AG08395 (cell line): ENCODE results near the gene IL3RA.
"Not testable (repeated sequence)": the region's sequence is repeated elsewhere in the genome, so short reads cannot be mapped to it uniquely, and the experiment has no call there.

Experiments
- DNase-seq: peaks from one replicate; pipeline ENCODE4 v3.0.0; 2012; ENCODE audit warnings: mixed read lengths, low spot score

The IL3RA gene

DNA sequence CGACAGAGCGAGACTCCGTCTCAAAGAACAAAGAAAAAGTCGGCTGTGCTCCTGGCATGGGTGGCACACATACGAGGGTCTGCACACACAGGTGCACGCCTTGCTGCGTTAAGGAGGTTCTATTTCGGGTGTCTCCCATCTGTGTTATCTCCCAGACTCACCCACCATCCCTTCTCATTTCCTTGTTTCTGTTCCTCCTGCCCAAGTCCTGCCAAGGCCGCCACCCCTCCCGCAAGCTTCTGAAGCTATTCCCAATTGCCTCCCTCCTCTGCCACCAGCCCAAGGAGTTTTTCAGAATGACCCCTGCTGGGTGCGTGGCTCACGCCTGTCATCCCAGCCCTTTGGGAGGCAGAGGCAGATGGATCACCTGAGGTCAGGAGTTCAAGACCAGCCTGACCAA lies 6.0 kb upstream of the IL3RA start:
- no peak for DNase-seq

DNA sequence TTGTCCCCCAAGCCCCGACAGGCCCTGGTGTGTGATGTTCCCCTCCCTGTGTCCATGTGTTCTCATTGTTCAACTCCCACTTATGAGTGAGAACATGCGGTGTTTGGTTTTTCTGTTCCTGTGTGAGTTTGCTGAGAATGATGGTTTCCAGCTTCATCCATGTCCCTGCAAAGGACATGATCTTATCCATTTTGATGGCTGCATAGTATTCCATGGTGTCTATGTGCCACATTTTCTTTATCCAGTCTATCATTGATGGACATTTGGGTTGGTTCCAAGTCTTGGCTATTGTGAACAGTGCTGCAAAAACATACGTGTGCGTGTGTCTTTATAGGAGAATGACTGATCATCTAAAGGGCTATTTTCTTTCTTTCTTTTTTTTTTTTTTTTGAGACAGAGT lies 4.2 kb upstream of the IL3RA start:
- DNase-seq = not testable (repeated sequence)

DNA sequence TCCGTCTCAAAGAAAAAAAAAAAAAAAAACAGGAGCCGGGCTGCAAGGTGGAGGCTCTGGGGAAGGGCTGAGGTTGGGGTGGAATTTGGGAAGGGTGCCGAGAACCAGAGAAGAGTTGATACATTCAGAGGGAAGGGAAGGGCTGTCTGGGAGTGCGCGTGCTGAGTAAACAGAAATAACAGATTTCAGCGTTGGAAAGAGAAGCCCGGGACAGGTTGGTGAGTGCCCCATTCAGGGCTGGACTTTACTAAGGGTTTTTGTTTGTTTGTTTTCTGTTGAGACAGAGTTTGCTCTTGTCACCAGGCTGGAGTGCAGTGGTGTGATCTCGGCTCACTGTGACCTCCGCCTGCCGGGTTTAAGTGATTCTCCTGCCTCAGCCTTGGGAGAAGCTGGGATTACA lies 1.7 kb upstream of the IL3RA start:
- DNase-seq = no peak

DNA sequence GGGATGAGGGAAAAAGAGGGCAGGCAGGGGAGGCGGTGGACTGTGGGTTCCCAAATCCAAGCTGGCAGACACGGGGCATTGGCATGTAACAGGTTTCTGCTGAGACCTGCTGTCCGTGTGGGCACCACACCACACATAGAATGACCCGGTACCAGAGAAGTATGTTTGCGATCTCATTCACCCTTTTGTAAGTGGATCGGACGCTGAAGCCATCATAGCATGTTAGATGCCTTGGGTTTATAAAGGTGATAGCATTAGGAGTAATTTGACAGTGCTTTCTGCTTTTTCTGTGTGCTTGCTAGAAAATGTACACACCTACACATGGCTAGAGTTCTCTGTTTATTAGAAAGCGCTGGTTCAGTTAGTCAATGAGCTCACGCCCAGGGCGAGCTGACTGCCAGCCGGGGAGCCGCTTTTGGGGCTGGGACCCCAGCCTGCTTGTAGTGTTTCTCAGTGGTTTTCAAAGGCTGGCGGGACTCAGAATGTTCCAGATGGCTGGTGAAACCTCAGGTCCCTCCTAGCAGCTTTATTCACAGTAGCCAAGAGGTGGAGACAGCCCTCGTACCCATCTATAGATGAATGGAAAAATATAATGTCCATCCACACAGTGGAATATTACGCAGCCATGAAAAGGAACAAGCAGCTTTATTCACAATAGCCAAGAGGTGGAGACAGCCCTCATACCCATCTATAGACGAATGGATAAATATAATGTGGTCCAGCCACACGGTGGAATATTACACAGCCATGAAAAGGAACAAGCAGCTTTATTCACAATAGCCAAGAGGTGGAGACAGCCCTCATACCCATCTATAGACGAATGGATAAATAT lies 579 bp downstream of the IL3RA start:
- no peak for DNase-seq

DNA sequence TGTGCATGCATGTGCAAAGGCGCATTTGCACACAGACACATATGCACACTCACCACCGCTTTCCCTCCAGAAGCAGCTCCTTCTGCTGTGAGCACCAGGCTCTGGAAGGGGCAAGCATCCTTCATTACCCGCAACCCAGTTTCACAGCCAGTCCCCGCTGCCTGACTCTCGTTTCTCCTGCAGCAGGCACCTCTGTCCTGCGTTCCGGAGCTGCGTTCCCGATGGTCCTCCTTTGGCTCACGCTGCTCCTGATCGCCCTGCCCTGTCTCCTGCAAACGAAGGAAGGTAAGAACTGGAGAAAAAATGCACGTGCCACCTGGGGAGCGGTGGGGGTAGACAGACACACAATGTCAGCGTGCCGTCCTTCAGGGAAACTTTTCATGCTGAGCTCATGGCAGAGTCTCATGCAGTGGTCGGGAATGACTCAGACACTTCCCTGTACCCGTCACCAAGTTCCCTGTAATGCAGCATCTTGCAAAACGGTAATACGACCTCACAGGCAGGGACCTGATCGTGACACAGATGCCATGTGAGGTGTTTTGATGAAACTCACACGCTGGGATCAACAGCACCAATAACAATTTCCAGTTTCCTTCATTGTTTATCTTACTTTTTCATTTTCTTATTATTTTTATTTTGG lies 5.1 kb downstream of the IL3RA start:
- DNase-seq = no peak

DNA sequence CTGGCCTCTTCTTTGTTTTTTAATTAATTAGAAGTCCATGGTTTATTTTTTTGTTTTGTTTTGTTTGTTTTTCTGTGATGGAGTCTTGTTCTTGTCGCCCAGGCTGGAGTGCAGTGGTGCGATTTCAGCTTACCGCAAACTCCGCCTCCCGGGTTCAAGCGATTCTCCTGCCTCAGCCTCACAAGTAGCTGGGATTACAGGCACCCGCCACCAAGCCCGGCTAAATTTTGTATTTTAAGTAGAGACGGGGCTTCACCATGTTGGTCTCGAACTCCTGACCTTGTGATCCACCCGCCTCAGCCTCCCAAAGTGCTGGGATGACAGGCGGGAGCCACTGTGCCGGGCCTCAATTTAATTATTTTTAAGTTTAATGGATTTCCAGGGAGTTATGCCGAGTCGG lies 13.0 kb downstream of the IL3RA start:
- DNase-seq = not testable (repeated sequence)

DNA sequence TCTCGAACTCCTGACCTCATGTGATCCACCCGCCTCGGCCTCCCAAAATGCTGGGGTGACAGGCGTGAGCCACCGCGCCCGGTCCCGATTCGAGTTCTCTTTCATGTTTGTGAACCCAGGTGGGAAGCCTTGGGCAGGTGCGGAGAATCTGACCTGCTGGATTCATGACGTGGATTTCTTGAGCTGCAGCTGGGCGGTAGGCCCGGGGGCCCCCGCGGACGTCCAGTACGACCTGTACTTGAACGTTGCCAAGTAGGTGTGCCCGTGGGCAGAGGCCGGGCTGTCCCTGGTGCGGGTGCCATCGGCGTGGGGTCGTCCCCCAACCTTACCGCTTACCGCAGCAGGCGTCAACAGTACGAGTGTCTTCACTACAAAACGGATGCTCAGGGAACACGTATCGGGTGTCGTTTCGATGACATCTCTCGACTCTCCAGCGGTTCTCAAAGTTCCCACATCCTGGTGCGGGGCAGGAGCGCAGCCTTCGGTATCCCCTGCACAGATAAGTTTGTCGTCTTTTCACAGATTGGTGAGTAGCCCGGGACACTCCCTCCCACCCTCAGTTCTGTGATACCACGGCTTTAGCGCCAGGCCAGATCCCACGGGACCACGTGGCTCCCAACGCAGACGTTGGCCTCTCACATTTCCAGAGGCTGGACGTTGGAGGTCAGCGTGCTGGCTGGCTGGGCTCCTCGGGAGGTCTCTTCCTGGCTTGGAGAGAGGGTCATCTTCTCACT lies 15.6 kb downstream of the IL3RA start:
- no peak for DNase-seq

DNA sequence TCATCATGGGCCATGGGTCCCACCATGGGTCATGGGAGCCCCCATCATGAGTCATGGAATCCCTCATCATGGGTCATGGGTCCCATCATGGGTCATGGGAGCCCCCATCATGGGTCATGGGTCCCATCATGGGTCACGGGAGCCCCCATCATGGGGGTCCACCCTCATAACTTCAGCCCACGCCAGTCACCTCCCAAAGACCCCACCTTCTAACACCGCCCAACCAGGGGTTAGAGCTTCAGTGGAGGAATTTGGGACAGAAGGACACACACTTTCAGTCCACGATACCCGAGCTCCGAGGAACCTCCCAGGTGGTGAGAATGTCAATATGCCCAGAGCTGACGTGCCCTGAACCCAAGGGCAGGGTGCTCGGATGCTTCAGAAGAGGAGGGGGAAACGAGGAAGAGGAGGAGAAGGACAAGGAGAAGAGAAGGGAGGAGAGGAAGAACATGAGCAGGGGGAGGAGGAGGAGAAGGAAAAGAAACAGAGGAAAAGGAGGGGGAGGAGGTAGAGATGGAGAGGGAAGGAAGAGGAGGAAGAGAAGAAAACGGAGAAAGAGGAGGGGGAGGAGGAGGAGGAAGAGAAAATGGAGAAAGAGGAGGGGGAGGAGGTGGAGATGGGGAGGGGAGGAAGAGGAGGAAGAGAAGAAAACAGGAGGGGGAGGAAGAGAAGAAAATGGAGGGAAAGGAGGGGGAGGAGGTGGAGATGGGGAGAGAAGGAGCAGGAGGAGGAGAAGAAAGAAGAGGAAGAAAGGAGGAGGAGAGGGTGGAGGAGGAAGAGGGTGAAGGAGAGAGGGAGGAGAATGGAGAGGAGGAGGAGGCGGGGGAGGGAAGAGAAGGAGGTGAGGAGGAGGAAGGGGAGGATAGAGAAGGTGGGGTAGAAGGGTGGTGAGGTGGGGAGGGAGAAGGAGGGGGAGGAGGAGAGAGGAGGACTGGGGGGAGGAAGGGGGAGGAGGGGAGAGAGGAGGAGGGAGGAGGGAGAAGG lies 17.7 kb downstream of the IL3RA start:
- DNase-seq = no peak

DNA sequence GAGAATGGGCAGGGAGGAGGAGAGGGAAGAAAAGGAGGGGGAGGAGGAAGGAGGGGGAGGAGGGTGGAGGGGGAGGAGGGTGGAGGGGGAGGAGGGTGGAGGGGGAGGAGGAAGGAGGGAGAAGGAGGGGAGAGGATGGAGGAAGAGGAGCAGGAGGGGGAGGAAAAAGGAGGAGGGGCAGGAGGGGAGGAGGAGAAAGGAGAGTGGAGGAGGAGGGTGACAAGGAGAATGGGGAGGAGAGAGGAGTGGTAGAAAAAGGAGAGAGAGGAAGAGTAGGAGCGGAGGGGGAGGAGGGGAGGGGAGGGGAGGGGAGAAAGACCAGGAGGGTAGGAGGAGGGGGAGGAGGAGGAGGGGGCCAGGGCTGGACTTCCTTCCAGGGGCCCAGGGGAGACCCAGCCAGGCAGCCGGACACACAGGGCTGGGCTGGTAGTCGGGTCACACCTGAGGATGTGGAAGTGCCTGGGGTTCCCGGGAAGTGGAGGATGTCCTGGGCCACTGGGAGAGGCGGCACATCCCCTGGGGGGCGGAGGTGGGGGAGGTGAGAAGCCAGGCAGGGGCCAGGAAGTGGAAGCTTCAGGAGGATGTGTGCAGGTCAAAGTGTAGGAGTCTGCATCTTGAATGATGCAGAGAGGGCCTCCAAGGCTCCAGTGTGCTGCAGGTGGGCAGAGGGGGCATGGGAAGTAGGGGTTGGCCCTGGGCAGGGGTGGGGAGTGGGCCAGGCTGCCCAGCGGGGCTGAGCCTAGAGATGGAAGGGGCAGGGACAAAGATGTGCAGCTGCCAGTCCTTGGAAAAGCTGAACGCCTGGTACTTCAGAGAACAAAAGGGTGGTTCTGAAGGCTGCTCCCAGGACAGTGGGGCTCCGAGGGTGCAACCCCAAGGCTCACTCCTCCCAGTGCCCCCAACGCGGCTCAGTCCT lies 18.8 kb downstream of the IL3RA start:
- DNase-seq = no peak

DNA sequence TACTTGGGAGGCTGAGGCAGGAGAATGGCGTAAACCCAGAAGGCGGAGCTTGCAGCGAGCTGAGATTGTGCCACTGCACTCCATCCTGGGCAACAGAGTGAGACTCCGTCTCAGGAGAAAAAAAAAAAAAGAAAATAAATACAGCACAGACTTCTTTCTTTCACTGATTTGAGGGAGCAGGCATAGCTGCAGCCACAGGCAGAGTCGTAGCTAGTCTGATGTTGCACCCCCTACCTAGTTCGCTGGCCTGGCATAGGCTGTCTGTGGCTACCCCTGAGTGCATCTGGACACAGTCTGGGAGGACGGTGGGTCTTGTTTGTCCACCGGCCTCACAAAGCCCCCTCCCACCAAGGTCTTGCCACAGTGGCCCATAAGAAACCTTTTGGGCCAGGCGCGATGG lies 21.4 kb downstream of the IL3RA start:
- no peak for DNase-seq

DNA sequence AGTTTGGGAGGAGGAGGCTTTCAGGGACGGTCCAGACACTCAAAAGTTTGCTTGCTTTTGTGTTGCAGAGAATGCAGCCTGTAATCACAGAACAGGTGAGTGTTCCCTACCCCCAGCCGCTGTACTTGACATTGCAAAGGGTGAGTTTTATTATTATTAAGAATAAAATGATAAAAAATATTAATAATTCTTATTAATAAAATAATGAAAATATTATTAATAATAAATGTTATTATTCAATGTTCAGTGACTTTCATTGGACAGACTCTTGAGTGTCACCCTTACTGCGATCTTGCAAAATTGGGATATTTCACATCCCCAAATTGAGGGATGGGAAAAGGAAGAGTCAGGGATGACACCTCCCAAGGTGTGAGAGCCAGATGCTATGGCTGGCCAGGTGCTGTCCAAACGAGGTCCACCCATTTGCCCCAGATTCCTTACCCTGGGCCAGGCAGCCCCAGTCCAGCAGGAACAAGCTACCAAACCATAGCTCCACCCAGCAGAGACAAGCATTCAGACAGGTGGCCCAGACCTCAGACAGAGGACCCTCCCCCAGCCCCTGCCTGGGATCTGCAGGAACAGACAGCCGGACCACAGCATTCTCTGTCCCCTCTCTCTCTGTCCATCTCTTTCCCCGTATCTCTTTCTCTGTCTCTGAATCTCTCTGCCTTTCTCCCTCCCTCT lies 22.4 kb downstream of the IL3RA start:
- no peak for DNase-seq

DNA sequence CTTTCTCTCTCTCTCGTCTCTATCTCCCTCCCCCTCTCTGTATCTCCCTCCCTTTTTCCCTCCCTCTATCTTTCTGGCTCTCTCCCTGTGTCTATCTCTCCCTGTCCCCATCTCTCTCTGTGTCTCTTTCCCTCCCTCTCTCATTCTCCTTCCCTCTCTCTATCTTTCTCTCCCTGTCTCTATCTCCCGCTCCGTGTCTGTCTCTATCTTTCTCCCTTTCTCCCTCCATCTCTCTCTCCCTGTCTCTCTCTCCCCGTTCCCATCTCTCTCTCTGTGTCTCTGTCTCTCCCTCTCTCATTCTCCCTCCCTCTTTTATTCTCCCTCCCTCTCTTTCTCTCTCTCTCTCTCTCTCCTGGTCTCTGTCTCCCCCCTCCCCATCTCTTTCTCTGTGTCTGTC lies 22.9 kb downstream of the IL3RA start:
- no peak for DNase-seq

DNA sequence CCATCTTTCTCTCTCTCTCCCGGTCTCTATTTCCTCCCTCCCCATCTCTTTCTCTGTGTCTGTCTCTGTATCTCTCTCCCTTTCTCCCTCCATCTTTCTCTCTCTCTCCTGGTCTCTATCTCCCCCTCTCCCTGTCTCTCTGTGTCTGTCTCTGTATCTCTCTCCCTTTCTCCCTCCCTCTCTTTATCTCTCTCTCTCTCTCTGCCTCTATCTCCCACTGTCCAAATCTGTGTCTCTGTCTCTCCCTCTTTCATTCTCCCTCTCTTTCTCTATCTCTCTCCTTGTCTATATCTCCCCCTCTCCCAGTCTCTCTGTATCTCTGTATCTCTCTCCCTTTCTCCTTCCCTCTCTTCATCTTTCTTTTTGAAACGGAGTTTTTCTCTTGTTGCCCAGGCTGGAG lies 23.6 kb downstream of the IL3RA start:
- DNase-seq = no peak

DNA sequence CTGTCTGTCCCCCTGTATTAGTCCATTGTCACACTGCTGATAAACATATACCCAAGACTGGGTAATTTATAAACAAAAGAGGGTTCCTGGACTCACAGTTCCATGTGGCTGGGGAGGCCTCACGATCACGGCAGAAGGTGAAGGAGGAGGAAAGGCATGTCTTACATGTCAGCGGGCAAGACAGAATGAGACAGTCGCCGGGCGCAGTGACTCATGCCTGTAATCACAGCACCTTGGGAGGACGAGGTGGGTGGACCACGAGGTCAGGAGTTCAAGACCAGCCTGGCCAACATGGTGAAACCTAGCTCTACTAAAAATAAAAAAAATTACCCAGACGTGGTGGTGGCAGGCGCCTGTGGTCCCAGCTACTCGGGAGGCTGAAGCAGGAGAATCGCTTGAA lies 24.7 kb downstream of the IL3RA start:
- DNase-seq = no peak

DNA sequence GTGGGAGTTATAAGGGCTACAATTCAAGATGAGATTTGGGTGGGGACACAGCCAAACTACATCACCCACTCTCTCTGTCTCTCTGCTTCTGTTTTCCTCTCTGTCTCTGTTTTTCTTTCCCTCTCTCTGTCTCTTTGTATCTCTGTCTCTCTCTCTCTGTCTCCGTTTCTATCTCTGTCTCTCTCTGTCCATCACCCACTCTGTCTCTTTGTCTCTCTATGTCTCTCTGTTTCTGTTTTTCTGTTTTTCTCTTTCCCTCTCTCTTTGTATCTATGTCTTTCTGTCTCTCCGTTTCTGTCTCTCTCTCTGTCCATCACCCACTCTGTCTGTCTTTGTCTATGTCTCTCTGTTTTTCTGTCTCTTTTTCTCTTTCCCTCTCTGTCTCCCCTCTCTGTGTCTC lies 25.3 kb downstream of the IL3RA start:
- no peak for DNase-seq

DNA sequence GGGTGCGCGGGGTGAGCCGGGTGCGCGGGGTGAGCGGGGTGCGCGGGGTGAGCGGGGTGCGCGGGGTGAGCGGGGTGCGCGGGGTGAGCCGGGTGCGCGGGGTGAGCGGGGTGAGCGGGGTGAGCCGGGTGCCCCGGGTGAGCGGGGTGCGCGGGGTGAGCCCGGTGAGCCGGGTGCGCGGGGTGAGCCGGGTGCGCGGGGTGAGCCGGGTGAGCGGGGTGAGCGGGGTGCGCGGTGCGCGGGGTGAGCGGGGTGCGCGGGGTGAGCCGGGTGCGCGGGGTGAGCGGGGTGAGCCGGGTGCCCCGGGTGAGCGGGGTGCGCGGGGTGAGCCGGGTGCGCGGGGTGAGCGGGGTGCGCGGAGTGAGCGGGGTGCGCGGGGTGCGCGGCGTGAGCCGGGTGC lies 29.8 kb downstream of the IL3RA start:
- DNase-seq = not testable (repeated sequence)

DNA sequence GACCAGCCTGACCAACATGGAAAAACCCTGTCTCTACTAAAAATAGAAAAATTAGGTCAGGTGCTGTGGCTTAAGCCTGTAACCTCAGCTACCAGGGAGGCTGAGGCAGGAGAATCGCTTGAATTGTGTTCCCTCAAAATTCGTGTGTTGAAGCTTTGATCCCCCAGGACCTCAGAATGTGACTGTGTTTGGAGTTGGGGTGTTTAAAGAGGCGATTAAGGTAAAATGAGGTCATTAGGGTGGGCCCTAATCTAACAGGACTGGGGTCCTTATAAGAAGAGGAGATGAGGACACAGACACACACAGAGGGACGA lies 31.8 kb downstream of the IL3RA start:
- no peak for DNase-seq

DNA sequence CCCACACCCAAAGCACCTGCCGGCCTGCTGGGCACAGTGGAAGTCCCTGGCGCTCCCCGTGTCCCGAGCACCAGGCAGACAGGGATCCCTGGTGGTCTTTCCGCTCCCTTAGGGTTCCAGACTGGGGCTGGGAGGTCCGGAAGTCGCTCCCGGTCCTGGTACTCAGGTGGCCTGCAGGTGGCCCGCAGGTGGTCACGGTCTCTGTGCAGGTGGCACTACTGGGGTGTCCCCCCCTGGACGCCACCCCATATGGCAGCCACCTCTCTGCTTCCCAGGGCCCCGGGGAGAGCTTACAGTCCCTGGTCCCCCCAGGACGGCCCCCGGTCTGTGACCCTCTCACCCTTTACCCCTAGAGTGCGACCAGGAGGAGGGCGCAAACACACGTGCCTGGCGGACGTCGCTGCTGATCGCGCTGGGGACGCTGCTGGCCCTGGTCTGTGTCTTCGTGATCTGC lies 41.7 kb downstream of the IL3RA start:
- DNase-seq = no peak

DNA sequence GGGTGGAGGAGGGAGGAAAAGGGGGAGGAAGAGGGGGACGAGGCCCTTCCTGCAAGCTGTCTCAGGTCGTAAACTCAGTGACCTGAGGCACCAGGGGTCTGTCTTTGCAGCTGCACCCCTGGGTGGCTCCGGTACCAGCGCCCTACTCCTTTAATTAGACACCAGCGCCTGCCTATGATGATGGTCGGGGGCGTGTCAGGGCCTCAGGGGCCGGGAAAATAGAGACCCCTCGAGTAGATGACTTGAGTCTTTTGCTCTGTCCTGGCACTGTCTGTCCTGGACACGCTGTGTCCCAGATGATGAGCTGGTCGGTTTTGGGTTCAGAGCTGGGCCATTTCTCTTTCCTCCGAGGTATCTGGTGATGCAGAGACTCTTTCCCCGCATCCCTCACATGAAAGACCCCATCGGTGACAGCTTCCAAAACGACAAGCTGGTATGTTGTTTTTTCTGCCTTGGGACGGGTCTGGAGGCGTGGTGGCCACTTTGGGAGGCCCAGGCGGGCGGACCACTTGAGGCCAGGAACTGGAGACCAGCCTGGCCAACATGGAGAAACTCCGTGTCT lies 44.2 kb downstream of the IL3RA start:
- no peak for DNase-seq

DNA sequence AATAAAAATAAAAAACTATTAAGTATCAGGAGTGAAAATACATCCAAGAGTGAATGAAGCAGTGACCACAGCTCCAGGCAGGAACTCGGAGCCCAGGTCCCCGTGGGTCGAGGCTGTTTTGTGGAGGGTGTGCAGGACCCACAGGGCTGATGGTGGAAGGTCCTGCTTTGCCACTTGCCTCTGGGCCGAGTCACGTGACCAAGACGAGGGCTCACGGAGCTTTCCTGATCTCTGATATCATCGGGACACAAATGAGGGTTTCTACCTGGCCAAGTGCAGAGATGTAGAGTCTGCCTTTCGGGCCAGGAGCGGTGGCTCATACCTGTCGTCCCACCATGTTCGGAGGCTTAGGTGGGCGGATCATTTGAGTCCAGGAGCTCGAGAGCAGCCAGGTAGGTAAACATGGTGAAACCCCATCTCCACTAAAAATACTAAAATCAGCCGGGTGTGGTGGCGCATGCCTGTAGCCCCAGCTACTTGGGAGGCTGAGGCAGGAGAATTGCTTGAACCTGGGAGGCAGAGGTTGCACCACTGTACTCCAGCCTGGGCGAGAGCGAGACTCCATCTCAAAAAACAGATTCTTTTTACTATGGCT lies 48.2 kb downstream of the IL3RA start:
- DNase-seq = no peak
